Vagina (tissue), 2 donors: ENCODE measurements around the gene DUSP3.

Source experiments
- CTCF ChIP-seq, 3 experiments: fragments of 450-650 bp in 2 of 3; fragments of 200-600 bp in 1 of 3; sonication (generic) in 1 of 3; IDR thresholded peaks; one replicate each; pipeline ENCODE4 v1.5.1; 2017 to 2019; ENCODE audit warnings: antibody characterized with exemption in 3 of 3, mild to moderate bottlenecking in 2 of 3, moderate library complexity in 2 of 3
- POLR2AphosphoS5 ChIP-seq, 2 donors: sonication (generic); formaldehyde crosslinking; IDR thresholded peaks; one replicate each; pipeline ENCODE4 v1.9.0; 2017; ENCODE audit warnings: antibody characterized with exemption in 2 of 2, mild to moderate bottlenecking in 2 of 2, low read depth in 1 of 2; ENCODE audit not compliant: insufficient read depth in 1 of 2

GRCh38 chr17:43784068-43784467 is 5.3 kb upstream of the DUSP3 start:
- TF ChIP-seq CTCF (IDR thresholded peaks at IDR 0.05): no peak
- no peak for TF ChIP-seq POLR2AphosphoS5 (IDR thresholded peaks at IDR 0.05; ENCODE audit: insufficient read depth in 1 of 2, low read depth in 1 of 2)
